ENCODE measurements around the gene C15orf61. TPM values are rescaled to one million over a fixed set of nuclear protein-coding genes. Genes with fewer than 3 reads are reported as not detected.
A peak's percentile ranks its signal among the peaks of the same experiment; 100 is the strongest.

C15orf61 gene
- total RNA-seq, 2 donors from 2014 or later, result 5.4 to 6.2 TPM

DNA sequence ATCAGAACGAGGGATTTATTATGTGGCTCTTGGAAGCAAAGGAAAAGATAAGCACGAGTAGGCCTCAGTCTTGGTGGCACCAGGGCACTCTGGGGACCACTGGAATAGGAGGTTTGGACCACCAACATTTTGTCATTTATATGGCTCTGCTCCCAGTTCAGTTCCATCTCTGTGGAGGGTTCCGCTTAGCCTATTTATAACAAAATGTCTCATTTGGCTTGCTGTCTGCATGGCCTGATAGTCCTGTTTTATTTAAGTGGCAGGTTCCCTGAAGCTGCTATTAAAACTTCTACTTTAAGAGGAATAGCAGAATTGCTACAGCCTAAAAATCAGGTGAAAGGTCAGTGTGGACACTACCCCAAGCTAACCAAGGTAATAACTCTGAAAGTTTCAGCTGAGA lies 48.7 kb downstream of the C15orf61 start:
- peak overlapping the region; percentile 88 for H3K27ac ChIP-seq
- no peaks in the 10 kb centered on the region for H3K4me1 ChIP-seq
- H3K4me3 ChIP-seq, result no peak overlapping the region
- no peaks in the 10 kb centered on the region for H3K27me3 ChIP-seq
- H3K36me3 ChIP-seq, result no peaks in the 10 kb centered on the region
- intact Hi-C loops (cut with DNase I), result no loop called here
- H3K9me3 ChIP-seq, result no peaks in the 10 kb centered on the region
- no peak overlapping the region for H3K9ac ChIP-seq (ENCODE audit: low read depth in 2 of 2, low read length in 2 of 2)
- DNase-seq, result no peak
- TF ChIP-seq, protein P1, sequence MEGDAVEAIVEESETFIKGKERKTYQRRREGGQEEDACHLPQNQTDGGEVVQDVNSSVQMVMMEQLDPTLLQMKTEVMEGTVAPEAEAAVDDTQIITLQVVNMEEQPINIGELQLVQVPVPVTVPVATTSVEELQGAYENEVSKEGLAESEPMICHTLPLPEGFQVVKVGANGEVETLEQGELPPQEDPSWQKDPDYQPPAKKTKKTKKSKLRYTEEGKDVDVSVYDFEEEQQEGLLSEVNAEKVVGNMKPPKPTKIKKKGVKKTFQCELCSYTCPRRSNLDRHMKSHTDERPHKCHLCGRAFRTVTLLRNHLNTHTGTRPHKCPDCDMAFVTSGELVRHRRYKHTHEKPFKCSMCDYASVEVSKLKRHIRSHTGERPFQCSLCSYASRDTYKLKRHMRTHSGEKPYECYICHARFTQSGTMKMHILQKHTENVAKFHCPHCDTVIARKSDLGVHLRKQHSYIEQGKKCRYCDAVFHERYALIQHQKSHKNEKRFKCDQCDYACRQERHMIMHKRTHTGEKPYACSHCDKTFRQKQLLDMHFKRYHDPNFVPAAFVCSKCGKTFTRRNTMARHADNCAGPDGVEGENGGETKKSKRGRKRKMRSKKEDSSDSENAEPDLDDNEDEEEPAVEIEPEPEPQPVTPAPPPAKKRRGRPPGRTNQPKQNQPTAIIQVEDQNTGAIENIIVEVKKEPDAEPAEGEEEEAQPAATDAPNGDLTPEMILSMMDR (IDR thresholded peaks at IDR 0.05), result no peak

- H3K27ac ChIP-seq, result peak overlapping the region; percentile 88
- no peak overlapping the region for H3K9ac ChIP-seq (ENCODE audit: low read depth in 2 of 2, low read length in 2 of 2)
Observed at GRCh38 chr15:67570875-67571647, 50.1 kb downstream of the C15orf61 start.

GRCh38 chr15:67571648-67572415 lies 50.9 kb downstream of the C15orf61 start:
- no peaks in the 10 kb centered on the region for H3K36me3 ChIP-seq
- H3K4me1 ChIP-seq, result no peaks in the 10 kb centered on the region
- H3K27ac ChIP-seq, result peak overlapping the region; percentile 88
- no peaks in the 10 kb centered on the region for H3K9me3 ChIP-seq
- no peaks in the 10 kb centered on the region for H3K27me3 ChIP-seq
- no peak overlapping the region for H3K4me3 ChIP-seq
- H3K9ac ChIP-seq (ENCODE audit: low read depth in 2 of 2, low read length in 2 of 2), result peak overlapping the region in 1 of 2 donors; percentile 73
- TF ChIP-seq, protein P1 (IDR thresholded peaks at IDR 0.05), result no peak
- DNase-seq, result peak; percentile 52
- intact Hi-C loops (cut with DNase I), result no loop called here

More at GRCh38 chr15:67570875-67571647, 50.1 kb downstream of the C15orf61 start:
- H3K4me3 ChIP-seq, result no peak overlapping the region
- no peak for DNase-seq
- no peaks in the 10 kb centered on the region for H3K9me3 ChIP-seq
- TF ChIP-seq, protein P1 (IDR thresholded peaks at IDR 0.05), result no peak
- H3K36me3 ChIP-seq, result no peaks in the 10 kb centered on the region
- intact Hi-C loops (cut with DNase I), result no loop called here
- H3K4me1 ChIP-seq, result no peaks in the 10 kb centered on the region
- no peaks in the 10 kb centered on the region for H3K27me3 ChIP-seq

GRCh38 chr15:67573194-67573593 lies 52.3 kb downstream of the C15orf61 start:
- no peak for DNase-seq
- H3K9ac ChIP-seq (ENCODE audit: low read depth in 2 of 2, low read length in 2 of 2), result no peak overlapping the region
- H3K27ac ChIP-seq, result no peak overlapping the region
- H3K4me3 ChIP-seq, result no peak overlapping the region
- intact Hi-C loops (cut with DNase I), result no loop called here
- H3K36me3 ChIP-seq, result no peaks in the 10 kb centered on the region
- H3K9me3 ChIP-seq, result no peaks in the 10 kb centered on the region
- no peaks in the 10 kb centered on the region for H3K27me3 ChIP-seq
- no peaks in the 10 kb centered on the region for H3K4me1 ChIP-seq
- TF ChIP-seq, protein P1 (IDR thresholded peaks at IDR 0.05), result no peak

- Histone ChIP-seq H3K4me3 (no peak overlapping the region), H3K4me1 (no peaks in the 10 kb centered on the region), H3K9ac (ENCODE audit: low read depth in 2 of 2, low read length in 2 of 2) (no peak overlapping the region), H3K9me3 (no peaks in the 10 kb centered on the region), H3K27me3 (no peaks in the 10 kb centered on the region), H3K36me3 (no peaks in the 10 kb centered on the region), H3K27ac (no peak overlapping the region)
- no peak for DNase-seq
- intact Hi-C loops (cut with DNase I), result no loop called here
- TF ChIP-seq, protein P1 (IDR thresholded peaks at IDR 0.05), result no peak
Observed at GRCh38 chr15:67575039-67575502, 54.1 kb downstream of the C15orf61 start.
